PC-3 (cell line): ENCODE measurements around the gene BSG. TPM values are rescaled to one million over a fixed set of nuclear protein-coding genes. Genes with fewer than 3 reads are reported as not detected.

ENCODE experiments used
- ATAC-seq: fragments of 200-7000 bp; cut with Tn5 transposase; 2 replicates; pipeline ENCODE4 v1.9.1; 2020; ENCODE audit warnings: mild to moderate bottlenecking, moderate library complexity
- BruUV-seq: library from RNA; stranded (reverse); fragments of 400-500 nt; replicated peaks from 2 replicates; lab custom pipeline; 2021; lab: Mats Ljungman, UMichigan
- CTCF ChIA-PET: fragments of 300-600 bp; sonication (Branson Sonifier 250); formaldehyde crosslinking; loops from one replicate; lab custom pipeline; 2022; ENCODE audit warnings: antibody characterized with exemption; lab: Charles Lee
- POLR2A ChIA-PET: fragments of 300-600 bp; sonication (Branson Sonifier 250); formaldehyde crosslinking; loops from one replicate; lab custom pipeline; 2022; ENCODE audit warnings: antibody characterized with exemption; ENCODE audit not compliant: unreplicated experiment; lab: Charles Lee
- DNase-seq: peaks from one replicate; pipeline ENCODE4 v3.0.0-alpha.2; 2015
- H2AFZ ChIP-seq: fragments of 300-600 bp; sonication (generic); 2 replicates; pipeline ENCODE4 v1.6.0; 2016; ENCODE audit warnings: antibody characterized with exemption, low read length
- H3F3A ChIP-seq: fragments of 300-600 bp; sonication (generic); one replicate; pipeline ENCODE4 v1.6.0; 2017; ENCODE audit warnings: antibody characterized with exemption, low read length, control low read depth, mild to moderate bottlenecking; ENCODE audit not compliant: unreplicated experiment
- H3K27ac ChIP-seq: fragments of 300-600 bp; sonication (generic); 2 replicates; pipeline ENCODE4 v1.5.1; 2016; ENCODE audit warnings: mild to moderate bottlenecking, low read length
- H3K27me3 ChIP-seq: fragments of 300-600 bp; sonication (generic); 2 replicates; pipeline ENCODE4 v1.6.1; 2016; ENCODE audit warnings: low read length, mixed read lengths
- H3K36me3 ChIP-seq: fragments of 300-600 bp; sonication (generic); 2 replicates; pipeline ENCODE4 v1.6.1; 2016; ENCODE audit warnings: low read depth, mixed run types, low read length, mixed read lengths
- H3K4me1 ChIP-seq: fragments of 300-600 bp; sonication (generic); 2 replicates; pipeline ENCODE4 v1.5.1; 2016; ENCODE audit warnings: low read length; ENCODE audit not compliant: insufficient read depth
- H3K4me2 ChIP-seq: fragments of 300-600 bp; sonication (generic); 2 replicates; pipeline ENCODE4 v1.6.0; 2016; ENCODE audit warnings: low read length
- H3K4me3 ChIP-seq: fragments of 300-600 bp; sonication (generic); 2 replicates; pipeline ENCODE4 v1.5.1; 2016; ENCODE audit warnings: mild to moderate bottlenecking, low read length, mixed read lengths
- H3K79me2 ChIP-seq: fragments of 300-600 bp; sonication (generic); 2 replicates; pipeline ENCODE4 v1.6.1; 2017; ENCODE audit warnings: low read length, mixed read lengths
- H3K9ac ChIP-seq: fragments of 300-600 bp; sonication (generic); 2 replicates; pipeline ENCODE4 v1.6.0; 2016; ENCODE audit warnings: mild to moderate bottlenecking, low read length
- H3K9me2 ChIP-seq: fragments of 300-600 bp; sonication (generic); replicated peaks from 2 replicates; pipeline ENCODE4 v1.6.1; 2016; ENCODE audit warnings: mixed run types, low read length, mixed read lengths
- H3K9me3 ChIP-seq: fragments of 300-600 bp; sonication (generic); 2 replicates; pipeline ENCODE4 v1.6.1; 2016; ENCODE audit warnings: low read length, mixed read lengths
- H4K20me1 ChIP-seq: fragments of 300-600 bp; sonication (generic); 2 replicates; pipeline ENCODE4 v1.6.1; 2016; ENCODE audit warnings: low read length, mixed read lengths
- EZH2 ChIP-seq: fragments of 300-600 bp; sonication (generic); IDR thresholded peaks from one replicate; pipeline ENCODE4 v1.6.1; 2017; ENCODE audit warnings: antibody characterized with exemption, mild to moderate bottlenecking, low read length; ENCODE audit not compliant: unreplicated experiment
- EZH2phosphoT487 ChIP-seq: fragments of 300-600 bp; sonication (generic); IDR thresholded peaks from 2 replicates; pipeline ENCODE4 v1.6.1; 2018; ENCODE audit warnings: mild to moderate bottlenecking, antibody characterized with exemption, low read length, borderline replicate concordance
- intact Hi-C: fragments of 100-400 bp; cut with micrococcal nuclease; formaldehyde crosslinking; loops from 2 replicates; pipeline ENCODE4 v1.9.0; 2023
- total RNA-seq: library from RNA; depleted of rRNA; stranded (reverse); fragments of >200 nt; gene quantifications from 2 replicates; pipeline ENCODE4 v1.2.3, GENCODE V29; 2014
- TF ChIP-seq, protein P1 (sequence below): fragments of 300-600 bp; sonication (generic); conservative IDR thresholded peaks from 2 replicates; pipeline ENCODE4 v1.5.1; 2017; ENCODE audit warnings: antibody characterized with exemption, low read depth, mild to moderate bottlenecking, low read length

BSG gene
- total RNA-seq, 1 experiment from 2014 or later, result 458 TPM

DNA sequence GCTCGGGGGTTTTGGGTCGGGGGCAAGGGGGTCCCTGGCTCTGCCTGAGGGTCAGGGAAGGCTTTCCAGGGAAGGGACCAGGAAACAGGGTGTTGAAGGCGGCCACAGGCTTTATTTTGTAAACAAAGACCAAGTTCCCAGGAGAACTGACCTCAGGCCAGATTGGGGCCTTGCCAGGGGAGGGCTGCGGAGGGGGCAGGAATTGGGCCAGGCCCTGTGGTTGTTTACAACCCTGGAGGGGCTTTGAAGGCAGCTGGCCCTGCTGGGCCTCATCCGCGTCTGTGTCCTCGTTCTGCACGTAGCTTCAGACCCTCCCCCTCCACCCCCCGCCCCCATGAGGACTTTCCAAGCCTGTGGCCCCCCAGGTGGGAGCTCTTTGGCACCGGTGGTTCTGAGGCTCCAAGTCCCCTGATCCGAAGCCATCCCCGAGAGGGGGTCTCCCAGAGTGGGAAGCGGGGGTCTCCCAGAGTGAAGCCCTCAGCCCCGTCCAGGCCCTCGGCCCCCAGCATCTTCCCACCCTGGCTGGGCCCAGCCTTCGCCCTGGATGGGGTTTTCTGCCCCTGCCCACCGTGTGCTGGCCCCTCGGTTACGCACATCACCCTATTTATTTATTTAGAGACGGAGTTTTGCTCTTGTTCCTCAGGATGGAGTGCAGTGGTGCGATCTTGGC lies 13.5 kb upstream of the BSG start:
- Histone ChIP-seq H3K79me2 (no peaks in the 10 kb centered on the region), H3F3A (no peaks in the 10 kb centered on the region), H4K20me1 (no peaks in the 10 kb centered on the region), H3K9ac (no peak overlapping the region), H3K27ac (no peak overlapping the region), H3K9me3 (no peaks in the 10 kb centered on the region), H3K9me2 (no peaks in the 10 kb centered on the region), H3K27me3 (no peaks in the 10 kb centered on the region), H3K36me3 (no peaks in the 10 kb centered on the region), H2AFZ (no peak overlapping the region), H3K4me1 (no peaks in the 10 kb centered on the region; the same call in 1 of the 2 replicates), H3K4me3 (no peak overlapping the region), H3K4me2 (no peak overlapping the region)
- TF ChIP-seq, protein P1, sequence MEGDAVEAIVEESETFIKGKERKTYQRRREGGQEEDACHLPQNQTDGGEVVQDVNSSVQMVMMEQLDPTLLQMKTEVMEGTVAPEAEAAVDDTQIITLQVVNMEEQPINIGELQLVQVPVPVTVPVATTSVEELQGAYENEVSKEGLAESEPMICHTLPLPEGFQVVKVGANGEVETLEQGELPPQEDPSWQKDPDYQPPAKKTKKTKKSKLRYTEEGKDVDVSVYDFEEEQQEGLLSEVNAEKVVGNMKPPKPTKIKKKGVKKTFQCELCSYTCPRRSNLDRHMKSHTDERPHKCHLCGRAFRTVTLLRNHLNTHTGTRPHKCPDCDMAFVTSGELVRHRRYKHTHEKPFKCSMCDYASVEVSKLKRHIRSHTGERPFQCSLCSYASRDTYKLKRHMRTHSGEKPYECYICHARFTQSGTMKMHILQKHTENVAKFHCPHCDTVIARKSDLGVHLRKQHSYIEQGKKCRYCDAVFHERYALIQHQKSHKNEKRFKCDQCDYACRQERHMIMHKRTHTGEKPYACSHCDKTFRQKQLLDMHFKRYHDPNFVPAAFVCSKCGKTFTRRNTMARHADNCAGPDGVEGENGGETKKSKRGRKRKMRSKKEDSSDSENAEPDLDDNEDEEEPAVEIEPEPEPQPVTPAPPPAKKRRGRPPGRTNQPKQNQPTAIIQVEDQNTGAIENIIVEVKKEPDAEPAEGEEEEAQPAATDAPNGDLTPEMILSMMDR, result no peak
- no peak for TF ChIP-seq EZH2
- no peak for TF ChIP-seq EZH2phosphoT487
- no peak for DNase-seq
- POLR2A ChIA-PET, result no interaction called here
- no TSS peak for BruUV-seq
- CTCF ChIA-PET, result no interaction called here
- ATAC-seq, result no peak
- intact Hi-C loops, result no loop called here

- no peak overlapping the region for H3K4me3 ChIP-seq
- TF ChIP-seq, protein P1, result no peak
- TF ChIP-seq EZH2 (no peak), EZH2phosphoT487 (no peak)
- H3K9me3 ChIP-seq, result no peaks in the 10 kb centered on the region
- H4K20me1 ChIP-seq, result no peaks in the 10 kb centered on the region
- ChIA-PET POLR2A (no interaction called here), CTCF (no interaction called here)
- no peak overlapping the region for H3K9ac ChIP-seq
- H3K79me2 ChIP-seq, result no peaks in the 10 kb centered on the region
- no peaks in the 10 kb centered on the region for H3K36me3 ChIP-seq
- intact Hi-C loops, result no loop called here
- no peak overlapping the region for H3K4me2 ChIP-seq
- H3F3A ChIP-seq, result no peaks in the 10 kb centered on the region
- H2AFZ ChIP-seq, result no peak overlapping the region
- DNase-seq (no peak), ATAC-seq (no peak)
- no peaks in the 10 kb centered on the region; the same call in 1 of the 2 replicates for H3K4me1 ChIP-seq
- BruUV-seq, result no TSS peak
- no peak overlapping the region for H3K27ac ChIP-seq
- no peaks in the 10 kb centered on the region for H3K9me2 ChIP-seq
- H3K27me3 ChIP-seq, result no peaks in the 10 kb centered on the region
Observed at GRCh38 chr19:560121-560520, 12.3 kb upstream of the BSG start.

DNA sequence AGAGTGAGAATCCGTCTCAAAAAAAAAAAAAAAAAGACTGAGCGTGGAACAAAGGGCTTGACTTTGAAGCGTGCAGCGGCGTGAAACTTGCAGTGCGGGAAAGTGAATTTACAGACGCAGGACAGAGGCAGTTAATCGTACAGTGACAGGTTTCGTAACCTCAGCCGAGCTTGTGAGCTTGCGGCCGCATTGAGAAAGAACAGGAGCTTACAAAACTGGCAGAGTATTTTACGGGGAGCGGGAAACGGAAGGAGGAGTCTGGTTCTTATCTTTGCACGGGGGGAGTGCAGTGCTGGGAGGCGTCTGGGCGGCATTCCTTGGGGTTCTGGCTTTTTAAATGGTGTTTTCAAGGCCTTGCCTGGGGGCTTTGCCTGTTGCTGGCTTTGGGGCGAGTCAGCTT lies 6.0 kb upstream of the BSG start:
- no peak overlapping the region for H3K4me3 ChIP-seq
- CTCF ChIA-PET, result no interaction called here
- POLR2A ChIA-PET, result no interaction called here

More for the DNA sequence above, 6.0 kb upstream of the BSG start:
- Histone ChIP-seq H3K4me2 (no peak overlapping the region), H3K79me2 (no peaks in the 10 kb centered on the region), H3K27me3 (no peaks in the 10 kb centered on the region), H3K36me3 (no peaks in the 10 kb centered on the region), H3K9me3 (no peaks in the 10 kb centered on the region), H3K27ac (no peak overlapping the region), H3F3A (no peaks in the 10 kb centered on the region), H4K20me1 (no peaks in the 10 kb centered on the region), H3K9ac (no peak overlapping the region), H2AFZ (no peak overlapping the region), H3K4me1 (no peaks in the 10 kb centered on the region), H3K9me2 (no peaks in the 10 kb centered on the region)
- intact Hi-C loops, result no loop called here
- no peak for TF ChIP-seq EZH2phosphoT487
- TF ChIP-seq EZH2, result no peak
- TF ChIP-seq, protein P1, result no peak
- ATAC-seq (no peak), DNase-seq (no peak)
- no TSS peak for BruUV-seq
